HepG2 (cell line): ENCODE results near the gene IGFLR1.

ENCODE experiments used
- BRCA1 ChIP-seq: sonication (generic); formaldehyde crosslinking; IDR thresholded peaks from 2 replicates; pipeline ENCODE4 v1.4.0; 2020; ENCODE audit warnings: missing genetic modification reagents
- CTCF ChIP-seq: sonication (generic); formaldehyde crosslinking; IDR thresholded peaks from 2 replicates; pipeline ENCODE4 v1.5.0; 2020; ENCODE audit warnings: mild to moderate bottlenecking, missing genetic modification reagents, moderate library complexity
- HMGA1 ChIP-seq: sonication (generic); formaldehyde crosslinking; conservative IDR thresholded peaks from 2 replicates; pipeline ENCODE4 v1.4.0; 2020; ENCODE audit warnings: missing genetic modification reagents
- KLF16 ChIP-seq, 2 experiments: sonication (generic) in 1 of 2; formaldehyde crosslinking in 1 of 2; IDR thresholded peaks; 2 replicates each; pipeline versions ENCODE4 v1.6.1 to v1.8.0; 2016 to 2023; ENCODE audit warnings: missing genetic modification reagents in 2 of 2, missing compliant biosample characterization in 1 of 2
- PRMT3 ChIP-seq: sonication (generic); formaldehyde crosslinking; IDR thresholded peaks from 2 replicates; pipeline ENCODE4 v1.8.1; 2022; ENCODE audit warnings: low read depth, mild to moderate bottlenecking, moderate library complexity, missing genetic modification reagents, borderline replicate concordance
- RAD51 ChIP-seq: fragments of 450-650 bp; IDR thresholded peaks from 2 replicates; pipeline ENCODE4 v1.6.1; 2016; ENCODE audit warnings: borderline replicate concordance

DNA sequence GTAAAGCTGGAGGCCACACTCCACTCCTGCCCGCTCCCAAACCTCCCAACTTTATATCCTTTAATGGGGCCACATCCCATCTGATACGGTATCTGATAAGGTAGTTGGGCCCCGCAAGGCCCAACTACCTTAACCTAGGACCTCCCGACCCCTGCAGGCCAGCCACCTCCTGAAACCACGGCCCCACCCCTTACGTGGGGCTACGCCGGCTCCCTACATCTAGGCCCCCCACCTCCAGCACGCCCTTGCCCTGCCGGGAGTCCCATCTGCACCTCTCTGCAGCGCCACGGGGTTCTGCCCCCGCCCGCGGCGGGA, 2.2 kb downstream of the IGFLR1 start:
- TF ChIP-seq RAD51 (no peak), KLF16 (CRISPR knock-in tag; IDR thresholded peaks at IDR 0.05) (no peak), BRCA1 (no peak), PRMT3 (CRISPR knock-in tag) (no peak), HMGA1 (no peak), CTCF (no peak)
